ENCODE data around the gene ATG3.

ATG3 gene

DNA sequence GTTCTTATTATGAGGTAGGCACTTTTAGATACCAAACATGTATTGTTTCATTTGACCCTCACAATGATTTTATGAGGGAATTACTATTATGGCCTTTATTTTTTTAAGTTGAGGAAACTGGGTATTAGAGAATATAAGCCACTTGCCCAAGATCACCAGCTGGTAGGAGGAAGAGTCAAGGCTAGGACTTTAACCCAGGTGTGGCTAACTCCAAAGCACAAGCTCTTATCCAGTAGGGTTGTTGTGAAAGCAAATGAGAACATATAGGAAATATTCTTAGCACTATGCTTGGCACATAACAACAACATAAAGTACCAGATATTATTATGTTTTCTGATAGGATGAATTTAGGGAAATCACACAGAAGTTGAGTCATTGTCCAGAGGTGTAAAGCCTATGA, 70.4 kb downstream of the ATG3 start:
- H3K9ac ChIP-seq (ENCODE audit: low read depth, low read length), result no peak overlapping the region
- no peak overlapping the region for H3K27ac ChIP-seq (ENCODE audit: low read length)

DNA sequence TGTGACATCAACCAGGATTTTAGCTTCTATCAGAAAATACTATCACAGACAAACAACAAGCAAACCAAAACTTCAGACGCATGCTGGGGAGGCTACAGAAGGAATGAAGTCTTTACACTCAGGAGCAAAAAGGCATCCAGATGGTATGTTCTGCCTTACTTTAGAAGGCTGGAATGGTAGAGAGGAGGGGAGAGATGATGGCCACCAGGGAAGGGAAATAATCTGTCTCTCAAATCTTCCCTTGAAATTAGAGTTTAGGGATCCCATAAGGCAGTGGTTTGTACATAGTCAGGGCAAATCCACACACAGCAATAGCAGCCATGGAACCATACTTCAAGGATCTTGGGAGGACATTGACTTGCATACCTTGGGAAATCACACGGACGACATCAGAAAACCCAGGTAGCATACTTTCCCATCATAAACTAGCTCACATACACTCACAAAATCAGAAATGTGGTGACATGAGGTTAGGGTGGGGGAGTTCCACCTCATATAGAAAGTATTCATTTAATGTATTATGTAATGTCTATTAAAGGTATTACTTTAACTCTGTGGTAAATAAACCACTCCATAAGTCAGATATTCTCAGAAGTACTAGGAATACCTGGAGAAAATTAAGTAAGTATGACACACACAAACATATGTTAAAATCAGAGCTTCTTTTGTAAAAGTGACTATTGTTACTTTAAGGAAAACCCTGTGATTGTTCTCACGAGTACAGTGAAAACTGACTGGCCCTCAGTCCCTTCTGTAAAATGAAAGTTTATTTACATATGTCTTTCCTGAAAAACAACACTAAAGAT, 71.9 kb downstream of the ATG3 start:
- no peaks in the 10 kb centered on the region for H3K36me3 ChIP-seq (ENCODE audit: insufficient read depth, low read length)
- H3K4me1 ChIP-seq (ENCODE audit: insufficient read depth, low read length), result no peaks in the 10 kb centered on the region
- ATAC-seq (ENCODE audit: insufficient read depth, low read depth), result no peak
- H3K9ac ChIP-seq (ENCODE audit: low read depth, low read length), result no peak overlapping the region
- no peaks in the 10 kb centered on the region for H3K27me3 ChIP-seq (ENCODE audit: insufficient read depth, low read length, poor library complexity)
- no peaks in the 10 kb centered on the region for H4K20me1 ChIP-seq (ENCODE audit: insufficient read depth, low read length)
- H2AFZ ChIP-seq (ENCODE audit: low read depth, low read length), result no peak overlapping the region
- no peaks in the 10 kb centered on the region for H3K79me2 ChIP-seq (ENCODE audit: insufficient read depth, low read length)
- H3K9me3 ChIP-seq (ENCODE audit: insufficient read depth, low read length, severe bottlenecking), result no peaks in the 10 kb centered on the region
- DNase-seq, result no peak
- no peak overlapping the region for H3K4me2 ChIP-seq (ENCODE audit: insufficient read depth, low read length)
- H3K27ac ChIP-seq (ENCODE audit: low read length), result no peak overlapping the region
- no peak for TF ChIP-seq EZH2 (IDR thresholded peaks at IDR 0.05; ENCODE audit: borderline replicate concordance, low read depth, low read length, severe bottlenecking)
- TF ChIP-seq, protein P1, sequence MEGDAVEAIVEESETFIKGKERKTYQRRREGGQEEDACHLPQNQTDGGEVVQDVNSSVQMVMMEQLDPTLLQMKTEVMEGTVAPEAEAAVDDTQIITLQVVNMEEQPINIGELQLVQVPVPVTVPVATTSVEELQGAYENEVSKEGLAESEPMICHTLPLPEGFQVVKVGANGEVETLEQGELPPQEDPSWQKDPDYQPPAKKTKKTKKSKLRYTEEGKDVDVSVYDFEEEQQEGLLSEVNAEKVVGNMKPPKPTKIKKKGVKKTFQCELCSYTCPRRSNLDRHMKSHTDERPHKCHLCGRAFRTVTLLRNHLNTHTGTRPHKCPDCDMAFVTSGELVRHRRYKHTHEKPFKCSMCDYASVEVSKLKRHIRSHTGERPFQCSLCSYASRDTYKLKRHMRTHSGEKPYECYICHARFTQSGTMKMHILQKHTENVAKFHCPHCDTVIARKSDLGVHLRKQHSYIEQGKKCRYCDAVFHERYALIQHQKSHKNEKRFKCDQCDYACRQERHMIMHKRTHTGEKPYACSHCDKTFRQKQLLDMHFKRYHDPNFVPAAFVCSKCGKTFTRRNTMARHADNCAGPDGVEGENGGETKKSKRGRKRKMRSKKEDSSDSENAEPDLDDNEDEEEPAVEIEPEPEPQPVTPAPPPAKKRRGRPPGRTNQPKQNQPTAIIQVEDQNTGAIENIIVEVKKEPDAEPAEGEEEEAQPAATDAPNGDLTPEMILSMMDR (IDR thresholded peaks at IDR 0.05; ENCODE audit: borderline replicate concordance, extremely low read depth, low read length, poor library complexity, severe bottlenecking), result no peak
- H3K4me3 ChIP-seq (ENCODE audit: low read depth in 1 of 2, low read length in 2 of 2), result no peak overlapping the region

More for the DNA sequence above, 70.4 kb downstream of the ATG3 start:
- TF ChIP-seq, protein P1 (IDR thresholded peaks at IDR 0.05; ENCODE audit: borderline replicate concordance, extremely low read depth, low read length, poor library complexity, severe bottlenecking), result no peak
- Histone ChIP-seq H3K27me3 (ENCODE audit: insufficient read depth, low read length, poor library complexity) (no peaks in the 10 kb centered on the region), H3K79me2 (ENCODE audit: insufficient read depth, low read length) (no peaks in the 10 kb centered on the region), H3K4me3 (ENCODE audit: low read depth in 1 of 2, low read length in 2 of 2) (no peak overlapping the region), H3K4me2 (ENCODE audit: insufficient read depth, low read length) (no peak overlapping the region), H2AFZ (ENCODE audit: low read depth, low read length) (no peak overlapping the region), H3K4me1 (ENCODE audit: insufficient read depth, low read length) (no peaks in the 10 kb centered on the region), H3K9me3 (ENCODE audit: insufficient read depth, low read length, severe bottlenecking) (no peaks in the 10 kb centered on the region), H3K36me3 (ENCODE audit: insufficient read depth, low read length) (no peaks in the 10 kb centered on the region), H4K20me1 (ENCODE audit: insufficient read depth, low read length) (no peaks in the 10 kb centered on the region)
- ATAC-seq (ENCODE audit: insufficient read depth, low read depth) (no peak), DNase-seq (no peak)

DNA sequence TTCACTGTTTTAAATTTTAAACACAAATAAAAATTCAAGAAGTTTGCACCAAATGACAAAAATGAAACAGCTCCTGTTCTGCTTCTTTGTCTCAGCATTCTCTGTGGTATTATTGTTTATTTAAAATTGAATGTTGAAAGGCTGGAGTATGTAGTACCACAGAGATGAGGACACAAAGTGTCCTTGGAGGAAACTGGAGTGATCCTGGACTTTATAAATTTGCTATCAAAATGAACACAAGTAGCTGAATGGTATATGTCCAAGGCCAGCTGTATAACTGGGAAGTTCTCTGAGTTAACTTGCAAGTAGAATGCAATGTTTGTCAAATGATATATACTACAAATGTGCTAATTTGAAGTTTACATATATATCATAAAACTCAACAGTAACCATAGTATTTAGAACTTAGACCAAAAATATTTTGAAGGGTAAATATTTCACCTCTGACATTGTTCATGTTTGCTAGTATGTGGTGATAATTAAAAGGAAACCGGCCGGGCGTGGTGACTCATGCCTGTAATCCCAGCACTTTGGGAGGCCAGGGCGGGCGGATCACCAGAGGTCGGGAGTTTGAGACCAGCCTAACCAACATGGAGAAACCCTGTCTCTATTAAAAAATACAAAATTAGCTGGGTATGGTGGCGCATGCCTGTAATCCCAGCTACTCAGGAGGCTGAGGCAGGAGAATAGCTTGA, 74.8 kb downstream of the ATG3 start:
- H3K4me1 ChIP-seq (ENCODE audit: insufficient read depth, low read length), result no peaks in the 10 kb centered on the region
- H3K27ac ChIP-seq (ENCODE audit: low read length), result no peak overlapping the region
- H4K20me1 ChIP-seq (ENCODE audit: insufficient read depth, low read length), result no peaks in the 10 kb centered on the region
- ATAC-seq (ENCODE audit: insufficient read depth, low read depth) (no peak), DNase-seq (no peak)
- H3K4me3 ChIP-seq (ENCODE audit: low read depth in 1 of 2, low read length in 2 of 2), result no peak overlapping the region
- H3K9ac ChIP-seq (ENCODE audit: low read depth, low read length), result no peak overlapping the region
- H3K9me3 ChIP-seq (ENCODE audit: insufficient read depth, low read length, severe bottlenecking), result no peaks in the 10 kb centered on the region
- no peaks in the 10 kb centered on the region for H3K36me3 ChIP-seq (ENCODE audit: insufficient read depth, low read length)
- TF ChIP-seq, protein P1 (IDR thresholded peaks at IDR 0.05; ENCODE audit: borderline replicate concordance, extremely low read depth, low read length, poor library complexity, severe bottlenecking), result no peak
- TF ChIP-seq EZH2 (IDR thresholded peaks at IDR 0.05; ENCODE audit: borderline replicate concordance, low read depth, low read length, severe bottlenecking), result no peak
- no peak overlapping the region for H3K4me2 ChIP-seq (ENCODE audit: insufficient read depth, low read length)
- H2AFZ ChIP-seq (ENCODE audit: low read depth, low read length), result no peak overlapping the region
- no peaks in the 10 kb centered on the region for H3K79me2 ChIP-seq (ENCODE audit: insufficient read depth, low read length)
- no peaks in the 10 kb centered on the region for H3K27me3 ChIP-seq (ENCODE audit: insufficient read depth, low read length, poor library complexity)
